Activated CD4-positive, alpha-beta T cell treated with anti-CD3 and anti-CD28 coated beads, Interleukin-2, amount 10 ng/mL, durations not matched to agents 7 days and 5 days (primary cell): ENCODE data around the gene BNC2. TPM values are rescaled to one million over a fixed set of nuclear protein-coding genes. Genes with fewer than 3 reads are reported as not detected.

Experiments
- CTCF ChIA-PET: fragments of 350-600 bp; sonication (Branson Sonifier 250); formaldehyde crosslinking; loops from one replicate; lab custom pipeline; 2021; ENCODE audit warnings: antibody characterized with exemption; lab: Charles Lee
- POLR2A ChIA-PET: fragments of 350-600 bp; sonication (Branson Sonifier 250); formaldehyde crosslinking; loops from one replicate; lab custom pipeline; 2021; ENCODE audit warnings: antibody characterized with exemption; lab: Charles Lee
- DNase-seq: peaks from one replicate; pipeline ENCODE4 v3.0.0-alpha.2; 2020
- H3K27ac Mint-ChIP-seq: one replicate; pipeline ENCODE4 v1.8.0; 2021; ENCODE audit warnings: mild to moderate bottlenecking, moderate library complexity, mixed read lengths
- H3K27me3 Mint-ChIP-seq: one replicate; pipeline ENCODE4 v1.8.0; 2021; ENCODE audit warnings: mixed read lengths
- H3K36me3 Mint-ChIP-seq: one replicate; pipeline ENCODE4 v1.8.0; 2021; ENCODE audit warnings: low read depth, mixed read lengths
- H3K4me1 Mint-ChIP-seq: one replicate; pipeline ENCODE4 v1.8.0; 2021; ENCODE audit warnings: mixed read lengths
- H3K4me3 Mint-ChIP-seq: one replicate; pipeline ENCODE4 v1.8.0; 2021; ENCODE audit warnings: mild to moderate bottlenecking, moderate library complexity, mixed read lengths
- H3K9me3 Mint-ChIP-seq: one replicate; pipeline ENCODE4 v1.8.0; 2021; ENCODE audit warnings: mixed read lengths
- total RNA-seq, 2 experiments: library from RNA; stranded (reverse); gene quantifications; one replicate each; pipeline ENCODE4 v1.2.3, GENCODE V29; 2021

Gene BNC2
- total RNA-seq, 2 experiments from 2014 or later: not detected

DNA sequence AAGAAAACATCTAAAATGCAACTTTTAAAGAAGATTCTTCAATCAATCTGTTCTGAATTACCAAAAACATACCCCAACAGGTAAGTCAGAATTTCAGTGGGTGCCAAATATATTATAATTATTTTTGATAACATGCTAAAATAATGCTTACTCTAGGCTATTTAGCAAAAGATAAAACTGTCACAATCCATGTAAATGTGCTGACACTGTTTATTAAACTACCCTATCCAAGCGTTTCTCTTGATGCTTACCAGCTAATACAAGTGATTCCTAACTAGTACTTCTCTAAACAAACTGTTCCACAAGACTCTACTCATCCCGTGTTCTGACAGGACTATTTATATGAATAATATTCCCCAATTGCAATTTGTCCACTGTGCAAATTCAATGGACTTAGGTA lies 236.7 kb downstream of the BNC2 start:
- Mint-ChIP-seq H3K4me1 (no peaks in the 10 kb centered on the region), H3K36me3 (no peaks in the 10 kb centered on the region), H3K9me3 (no peaks in the 10 kb centered on the region), H3K27ac (no peak overlapping the region), H3K4me3 (no peak overlapping the region), H3K27me3 (no peaks in the 10 kb centered on the region)
- ChIA-PET CTCF (interaction anchor here (0.6 kb wide), 1 partner anchor 944 kb away, joined by 3 read pairs; no protein-coding TSS in a partner anchor), POLR2A (interaction anchor here (0.6 kb wide), 1 partner anchor 443 kb away, joined by 4 read pairs; no protein-coding TSS in a partner anchor)
- no peak for DNase-seq

DNA sequence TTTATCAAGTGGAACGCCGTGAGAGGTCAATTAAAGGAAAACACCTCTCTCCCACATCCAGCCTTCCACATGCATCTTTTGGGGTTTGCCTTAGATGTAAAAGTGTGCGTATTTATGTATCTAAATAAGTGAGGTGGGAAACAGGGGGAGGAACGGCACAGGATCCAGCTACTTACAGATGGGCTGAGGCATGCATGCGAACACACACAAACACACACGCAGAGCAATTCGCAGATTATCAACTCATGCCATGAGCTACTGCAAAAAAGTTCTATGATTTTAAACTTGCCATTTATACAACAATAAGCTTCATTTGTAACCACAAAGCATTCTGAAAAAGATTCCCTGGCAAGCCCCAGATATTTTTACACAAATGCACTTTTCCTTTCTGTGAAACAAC lies 242.1 kb downstream of the BNC2 start:
- Mint-ChIP-seq H3K4me3 (no peak overlapping the region), H3K36me3 (no peaks in the 10 kb centered on the region), H3K27me3 (no peaks in the 10 kb centered on the region), H3K27ac (no peak overlapping the region), H3K4me1 (no peaks in the 10 kb centered on the region), H3K9me3 (no peaks in the 10 kb centered on the region)
- DNase-seq: no peak
- ChIA-PET POLR2A (no interaction called here), CTCF (interaction anchor here (1.1 kb wide), 1 partner anchor 8 kb away, joined by 3 read pairs; no protein-coding TSS in a partner anchor)

DNA sequence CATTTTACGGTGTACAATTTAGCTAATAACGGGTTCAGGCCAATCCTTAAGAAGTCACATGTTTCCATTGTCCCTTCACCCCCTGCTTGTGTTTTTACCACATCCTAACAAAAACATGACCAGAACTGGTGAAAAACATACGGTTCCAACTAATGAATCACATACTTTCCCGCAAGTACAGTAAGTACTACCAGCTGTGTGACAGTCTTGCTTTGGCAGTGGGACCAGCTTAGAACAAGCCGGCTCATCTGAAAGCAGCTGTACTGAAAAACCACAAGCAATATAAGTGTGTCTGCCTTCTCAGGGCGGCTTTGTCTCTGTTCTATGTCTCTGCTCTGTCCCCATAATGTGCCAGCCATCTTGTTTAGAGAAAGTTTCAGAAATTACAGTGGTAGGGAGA lies 242.5 kb downstream of the BNC2 start:
- Mint-ChIP-seq H3K4me3 (no peak overlapping the region), H3K4me1 (no peaks in the 10 kb centered on the region), H3K36me3 (no peaks in the 10 kb centered on the region), H3K27me3 (no peaks in the 10 kb centered on the region), H3K9me3 (no peaks in the 10 kb centered on the region), H3K27ac (no peak overlapping the region)
- ChIA-PET POLR2A (no interaction called here), CTCF (no interaction called here)
- no peak for DNase-seq

DNA sequence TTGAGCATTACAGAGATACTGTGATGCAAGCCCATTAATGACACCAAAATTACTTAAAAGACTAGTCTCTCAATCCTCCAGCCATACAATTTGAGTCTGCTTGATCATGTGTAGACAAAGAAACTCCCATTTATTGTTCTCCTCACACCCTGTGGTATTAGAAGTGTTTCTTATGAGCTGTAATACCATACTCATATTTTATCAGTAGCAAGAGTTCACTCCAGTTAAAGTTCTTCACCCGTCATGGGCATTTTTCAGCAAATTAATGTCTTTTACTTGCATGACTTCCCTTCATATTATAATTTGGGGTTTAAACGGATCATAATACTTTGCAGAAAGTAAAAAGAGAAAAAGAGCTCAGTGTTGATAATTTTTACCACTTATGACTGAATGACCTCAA lies 242.9 kb downstream of the BNC2 start:
- DNase-seq: no peak
- Mint-ChIP-seq H3K27ac (no peak overlapping the region), H3K4me1 (no peaks in the 10 kb centered on the region), H3K36me3 (no peaks in the 10 kb centered on the region), H3K4me3 (no peak overlapping the region), H3K27me3 (no peaks in the 10 kb centered on the region), H3K9me3 (no peaks in the 10 kb centered on the region)
- CTCF ChIA-PET: no interaction called here
- POLR2A ChIA-PET: no interaction called here

DNA sequence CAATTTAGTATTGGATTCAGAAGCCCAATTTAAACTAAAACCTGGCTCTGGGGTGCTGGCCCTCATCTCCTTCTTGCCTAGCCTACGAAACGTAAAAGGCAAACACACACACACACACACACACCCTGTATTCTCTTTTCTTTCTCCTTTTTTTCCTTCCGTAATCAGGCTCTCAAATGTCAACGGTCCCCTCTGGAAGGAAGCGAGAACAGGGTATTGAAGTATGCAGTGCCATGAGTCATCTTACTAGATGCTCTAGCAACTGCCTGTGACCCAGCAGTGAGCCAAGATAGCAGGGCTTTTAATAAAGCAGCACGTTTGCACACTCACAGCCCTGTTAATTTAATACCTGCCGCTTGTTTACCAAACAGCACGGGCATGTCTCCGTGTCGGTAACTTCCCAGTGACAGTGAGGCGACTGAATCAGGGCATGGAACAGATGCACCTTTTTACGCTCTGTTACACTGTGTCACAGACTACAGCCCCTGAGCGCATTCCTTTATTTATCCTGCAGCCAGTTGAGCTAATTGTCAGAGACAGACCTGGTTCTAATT lies 243.8 kb downstream of the BNC2 start:
- Mint-ChIP-seq H3K27me3 (no peaks in the 10 kb centered on the region), H3K27ac (no peak overlapping the region), H3K4me1 (no peaks in the 10 kb centered on the region), H3K9me3 (no peaks in the 10 kb centered on the region), H3K36me3 (no peaks in the 10 kb centered on the region), H3K4me3 (no peak overlapping the region)
- CTCF ChIA-PET: no interaction called here
- no peak for DNase-seq
- POLR2A ChIA-PET: no interaction called here

DNA sequence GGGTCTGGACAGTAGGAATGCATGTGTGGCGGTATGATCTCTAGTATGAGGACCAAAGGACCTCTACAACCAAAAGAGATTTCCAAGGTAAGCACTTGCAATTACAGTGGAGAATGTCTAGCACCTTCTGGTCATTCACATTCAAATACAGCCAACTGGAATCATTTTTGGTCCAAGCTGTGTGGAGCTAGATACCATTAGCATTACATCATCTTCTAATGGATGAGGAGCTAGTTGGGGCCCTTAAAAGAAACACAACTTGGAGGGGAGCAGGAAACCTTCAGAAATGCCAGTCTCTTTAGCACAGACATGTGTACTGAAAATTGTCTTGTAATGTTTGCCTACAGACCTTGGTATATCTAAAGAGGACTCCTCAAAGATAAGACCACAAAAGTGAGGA lies 244.7 kb downstream of the BNC2 start:
- H3K4me1 Mint-ChIP-seq: no peaks in the 10 kb centered on the region
- no peak for DNase-seq
- CTCF ChIA-PET: no interaction called here
- H3K4me3 Mint-ChIP-seq: no peak overlapping the region
- POLR2A ChIA-PET: no interaction called here
- H3K27ac Mint-ChIP-seq: no peak overlapping the region
- no peaks in the 10 kb centered on the region for H3K9me3 Mint-ChIP-seq
- H3K27me3 Mint-ChIP-seq: no peaks in the 10 kb centered on the region
- H3K36me3 Mint-ChIP-seq: no peaks in the 10 kb centered on the region

DNA sequence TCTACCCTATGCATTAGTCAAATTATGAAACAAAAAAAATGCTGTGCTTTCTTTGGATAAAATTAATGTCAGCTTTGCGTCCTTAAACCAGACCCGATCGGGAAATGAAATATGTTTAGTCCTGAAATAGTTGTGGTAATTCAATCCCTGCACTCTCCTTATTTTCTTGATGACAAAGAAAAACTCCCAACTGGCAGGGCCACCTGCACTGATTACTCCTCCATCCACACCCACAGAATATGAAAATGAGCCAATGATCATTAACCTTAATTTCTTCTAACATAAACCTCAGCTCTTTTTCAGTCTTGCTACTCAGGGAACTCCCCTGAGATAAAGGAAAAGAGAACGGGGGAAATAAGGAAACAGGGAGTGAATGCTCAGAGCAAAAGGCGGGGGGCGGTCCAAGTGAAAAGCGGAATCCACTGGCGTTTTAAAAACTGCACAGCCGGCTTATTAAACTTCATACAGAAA lies 245.3 kb downstream of the BNC2 start:
- H3K36me3 Mint-ChIP-seq: no peaks in the 10 kb centered on the region
- no peak overlapping the region for H3K27ac Mint-ChIP-seq
- no peaks in the 10 kb centered on the region for H3K4me1 Mint-ChIP-seq
- no peaks in the 10 kb centered on the region for H3K9me3 Mint-ChIP-seq
- CTCF ChIA-PET: no interaction called here
- no peak overlapping the region for H3K4me3 Mint-ChIP-seq
- DNase-seq: no peak
- no peaks in the 10 kb centered on the region for H3K27me3 Mint-ChIP-seq
- POLR2A ChIA-PET: interaction anchor here (0.6 kb wide), 1 partner anchor 1488 kb away, joined by 3 read pairs; no protein-coding TSS in a partner anchor

DNA sequence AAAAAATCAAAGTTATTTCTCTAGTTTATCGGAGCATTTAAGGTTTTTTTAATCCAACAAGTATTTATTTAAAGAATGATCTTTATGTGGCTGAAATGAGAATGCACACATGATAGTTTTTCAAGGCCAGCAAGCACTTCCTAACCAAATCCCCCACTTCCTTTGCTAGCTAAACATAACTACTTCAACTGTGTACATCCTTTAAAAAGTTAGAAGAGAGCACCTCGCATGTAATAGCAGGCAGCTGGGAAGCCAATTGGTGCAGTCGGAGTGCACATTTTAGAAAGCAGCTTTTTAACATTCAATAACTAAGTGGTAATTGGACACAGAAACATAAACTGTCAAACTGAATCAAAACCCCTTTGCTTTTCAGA lies 245.7 kb downstream of the BNC2 start:
- ChIA-PET CTCF (no interaction called here), POLR2A (interaction anchor here (0.6 kb wide), 1 partner anchor 1487 kb away, joined by 3 read pairs; no protein-coding TSS in a partner anchor)
- Mint-ChIP-seq H3K27me3 (no peaks in the 10 kb centered on the region), H3K4me1 (no peaks in the 10 kb centered on the region), H3K36me3 (no peaks in the 10 kb centered on the region), H3K9me3 (no peaks in the 10 kb centered on the region), H3K27ac (no peak overlapping the region), H3K4me3 (no peak overlapping the region)
- DNase-seq: no peak

DNA sequence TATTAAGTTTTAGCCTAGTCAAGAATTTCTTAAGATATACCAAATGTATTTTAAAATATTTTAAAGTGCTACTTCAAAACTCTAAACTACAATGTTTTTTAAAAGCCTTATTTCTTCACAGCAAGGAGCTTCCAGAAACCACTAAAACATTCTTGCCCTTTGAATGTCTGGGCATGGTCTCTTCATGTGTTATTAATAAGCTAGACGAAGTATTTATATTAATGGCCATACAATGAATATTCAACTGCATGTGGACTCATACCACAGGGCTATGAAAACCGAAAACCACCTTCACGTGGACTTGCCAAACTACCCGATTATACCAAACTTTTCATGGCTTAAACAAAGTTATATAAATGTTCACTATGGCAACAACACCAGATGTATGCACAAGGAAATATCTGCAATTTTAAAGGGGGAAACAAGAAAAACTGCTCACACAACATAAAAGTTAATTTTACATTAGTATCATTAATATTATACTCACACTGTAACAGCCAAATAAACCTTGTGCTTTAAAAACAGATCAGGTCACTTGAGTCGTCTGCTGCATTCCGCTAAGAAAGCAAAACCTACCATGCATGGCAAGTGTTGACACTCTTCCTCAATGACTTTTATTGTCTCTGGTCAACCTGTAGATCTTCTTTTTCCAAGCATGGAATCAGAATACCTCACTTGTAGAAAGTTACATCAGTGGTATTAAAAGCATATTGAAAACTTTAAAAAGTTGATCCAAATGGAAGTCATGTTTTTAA lies 246.3 kb downstream of the BNC2 start:
- Mint-ChIP-seq H3K9me3 (no peaks in the 10 kb centered on the region), H3K27me3 (no peaks in the 10 kb centered on the region), H3K4me3 (no peak overlapping the region), H3K36me3 (no peaks in the 10 kb centered on the region), H3K4me1 (no peaks in the 10 kb centered on the region), H3K27ac (no peak overlapping the region)
- DNase-seq: no peak
- ChIA-PET CTCF (no interaction called here), POLR2A (no interaction called here)

DNA sequence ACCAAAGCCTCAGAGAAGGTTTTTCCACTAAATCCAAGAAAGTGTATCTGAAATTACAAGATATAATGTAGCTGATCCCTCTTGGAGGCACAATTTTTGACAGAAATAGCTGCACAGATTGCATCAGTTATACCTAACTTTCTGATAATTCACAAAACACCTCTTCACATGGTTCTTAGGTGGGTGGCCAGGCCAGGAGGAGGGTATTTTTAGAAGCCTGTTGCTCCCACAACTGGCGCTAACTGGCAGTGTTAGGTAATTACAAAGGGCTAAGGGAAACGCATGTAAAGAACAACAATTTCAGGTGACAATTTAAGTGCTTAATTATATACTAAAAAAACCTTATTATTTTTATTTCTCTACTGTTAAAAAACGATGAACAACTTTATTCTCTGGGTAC lies 247.9 kb downstream of the BNC2 start:
- no peaks in the 10 kb centered on the region for H3K36me3 Mint-ChIP-seq
- no peaks in the 10 kb centered on the region for H3K4me1 Mint-ChIP-seq
- H3K27me3 Mint-ChIP-seq: no peaks in the 10 kb centered on the region
- no peaks in the 10 kb centered on the region for H3K9me3 Mint-ChIP-seq
- no peak overlapping the region for H3K4me3 Mint-ChIP-seq
- ChIA-PET CTCF (no interaction called here), POLR2A (no interaction called here)
- DNase-seq: no peak
- H3K27ac Mint-ChIP-seq: no peak overlapping the region

DNA sequence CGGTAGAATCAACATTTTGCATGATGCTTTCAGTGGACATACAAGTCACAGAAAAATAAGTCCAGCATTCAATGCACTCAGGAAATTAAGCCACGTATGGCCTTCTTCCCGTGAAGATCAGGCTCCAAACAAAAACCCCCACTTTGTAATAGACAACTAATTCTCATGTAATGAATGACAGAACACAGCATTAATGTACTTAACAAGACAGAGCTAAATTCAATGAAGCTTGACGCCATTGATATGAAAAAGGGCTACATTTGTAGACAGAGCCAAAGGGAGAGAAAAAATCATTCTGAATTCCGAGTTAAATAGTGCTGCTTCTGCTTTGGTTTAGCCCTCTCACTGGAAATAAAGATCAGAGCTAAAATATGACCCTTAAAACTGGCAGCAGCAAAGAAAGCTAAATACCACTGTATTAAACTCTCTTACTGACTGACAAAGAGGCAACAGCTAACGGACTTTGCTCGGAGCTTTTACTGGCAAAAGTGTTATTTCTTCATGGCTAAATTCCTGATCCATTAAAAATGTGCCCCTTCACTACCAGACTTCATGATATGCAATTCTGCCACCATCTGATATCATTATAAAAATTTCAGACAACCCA lies 250.5 kb downstream of the BNC2 start:
- Mint-ChIP-seq H3K4me3 (no peak overlapping the region), H3K4me1 (no peaks in the 10 kb centered on the region), H3K36me3 (no peaks in the 10 kb centered on the region), H3K27me3 (no peaks in the 10 kb centered on the region), H3K9me3 (no peaks in the 10 kb centered on the region), H3K27ac (no peak overlapping the region)
- POLR2A ChIA-PET: no interaction called here
- CTCF ChIA-PET: interaction anchor here (0.9 to 1.1 kb wide), 2 partner anchors 9 to 22 kb away, joined by 3 read pairs; no protein-coding TSS in a partner anchor
- no peak for DNase-seq

DNA sequence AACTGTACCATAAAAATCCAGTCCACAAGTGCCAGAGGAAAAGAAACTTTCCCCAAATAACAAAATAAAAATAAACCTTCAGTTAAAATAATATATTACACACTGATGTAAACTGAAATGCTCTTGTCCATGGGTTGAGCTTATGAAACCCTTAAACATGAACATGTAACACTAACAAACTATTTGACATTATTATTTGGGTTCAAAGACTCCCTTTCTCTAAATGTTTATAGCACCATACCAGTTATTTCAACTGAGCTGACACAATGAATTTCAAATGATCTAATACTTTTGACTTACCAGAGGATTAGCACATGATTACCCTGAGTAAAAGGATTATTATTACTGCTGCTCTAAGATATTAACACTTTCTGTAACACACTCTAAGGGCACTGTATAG lies 251.1 kb downstream of the BNC2 start:
- no peaks in the 10 kb centered on the region for H3K36me3 Mint-ChIP-seq
- DNase-seq: no peak
- CTCF ChIA-PET: interaction anchor here (1.1 kb wide), 1 partner anchor 10 kb away, joined by 3 read pairs; no protein-coding TSS in a partner anchor
- POLR2A ChIA-PET: no interaction called here
- no peak overlapping the region for H3K4me3 Mint-ChIP-seq
- H3K27me3 Mint-ChIP-seq: no peaks in the 10 kb centered on the region
- H3K4me1 Mint-ChIP-seq: no peaks in the 10 kb centered on the region
- H3K27ac Mint-ChIP-seq: no peak overlapping the region
- no peaks in the 10 kb centered on the region for H3K9me3 Mint-ChIP-seq

DNA sequence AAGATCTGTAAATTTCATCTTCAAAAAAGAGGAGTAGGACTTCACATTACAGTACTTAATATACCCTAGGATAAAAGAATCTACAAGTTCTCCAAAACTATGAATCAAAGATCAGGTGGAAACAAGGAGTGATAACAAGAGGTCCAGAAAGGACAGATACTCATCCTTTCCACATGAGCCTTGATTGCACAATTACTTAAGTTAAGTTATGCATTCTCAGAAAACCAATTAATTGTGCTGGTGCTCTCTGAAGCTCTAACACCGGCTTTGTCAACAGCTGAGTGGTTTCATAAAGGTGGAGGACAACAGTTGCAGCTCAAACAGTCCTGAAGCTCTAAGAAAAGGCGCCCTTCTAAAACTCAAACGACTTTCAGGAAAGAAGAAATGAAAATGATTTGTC lies 251.9 kb downstream of the BNC2 start:
- ChIA-PET POLR2A (no interaction called here), CTCF (no interaction called here)
- H3K9me3 Mint-ChIP-seq: no peaks in the 10 kb centered on the region
- no peak for DNase-seq
- H3K4me3 Mint-ChIP-seq: no peak overlapping the region
- no peaks in the 10 kb centered on the region for H3K36me3 Mint-ChIP-seq
- H3K4me1 Mint-ChIP-seq: no peaks in the 10 kb centered on the region
- H3K27me3 Mint-ChIP-seq: no peaks in the 10 kb centered on the region
- H3K27ac Mint-ChIP-seq: no peak overlapping the region
